ENCODE results near the gene HAL.

GRCh38 chr12:95978774-95979173, 17.4 kb downstream of the HAL start:
- no peak for TF ChIP-seq EZH2 (IDR thresholded peaks at IDR 0.05; ENCODE audit: borderline replicate concordance, insufficient read depth, low read depth, low read length, poor library complexity, severe bottlenecking)
- TF ChIP-seq, protein P1, sequence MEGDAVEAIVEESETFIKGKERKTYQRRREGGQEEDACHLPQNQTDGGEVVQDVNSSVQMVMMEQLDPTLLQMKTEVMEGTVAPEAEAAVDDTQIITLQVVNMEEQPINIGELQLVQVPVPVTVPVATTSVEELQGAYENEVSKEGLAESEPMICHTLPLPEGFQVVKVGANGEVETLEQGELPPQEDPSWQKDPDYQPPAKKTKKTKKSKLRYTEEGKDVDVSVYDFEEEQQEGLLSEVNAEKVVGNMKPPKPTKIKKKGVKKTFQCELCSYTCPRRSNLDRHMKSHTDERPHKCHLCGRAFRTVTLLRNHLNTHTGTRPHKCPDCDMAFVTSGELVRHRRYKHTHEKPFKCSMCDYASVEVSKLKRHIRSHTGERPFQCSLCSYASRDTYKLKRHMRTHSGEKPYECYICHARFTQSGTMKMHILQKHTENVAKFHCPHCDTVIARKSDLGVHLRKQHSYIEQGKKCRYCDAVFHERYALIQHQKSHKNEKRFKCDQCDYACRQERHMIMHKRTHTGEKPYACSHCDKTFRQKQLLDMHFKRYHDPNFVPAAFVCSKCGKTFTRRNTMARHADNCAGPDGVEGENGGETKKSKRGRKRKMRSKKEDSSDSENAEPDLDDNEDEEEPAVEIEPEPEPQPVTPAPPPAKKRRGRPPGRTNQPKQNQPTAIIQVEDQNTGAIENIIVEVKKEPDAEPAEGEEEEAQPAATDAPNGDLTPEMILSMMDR (IDR thresholded peaks at IDR 0.05): no peak
